Astrocyte (in vitro differentiated cells and primary cell): ENCODE measurements around the gene CLEC3B. TPM values are rescaled to one million over a fixed set of nuclear protein-coding genes. Genes with fewer than 3 reads are reported as not detected.

Experiments used
- DNase-seq: peaks from one replicate; pipeline ENCODE4 v3.0.0-alpha.2; 2010; ENCODE audit warnings: low read depth
- FAIRE-seq: peaks from 2 replicates; lab custom pipeline; 2011; peaks lifted over from hg19 to GRCh38; lab: Jason Lieb, UNC
- H2AFZ ChIP-seq: 2 replicates; pipeline ENCODE4 v1.6.0; 2012; ENCODE audit warnings: low read depth, low read length, inconsistent platforms
- H3K27ac ChIP-seq: 2 replicates; pipeline ENCODE4 v1.5.1; 2011; ENCODE audit warnings: low read depth, low read length, inconsistent platforms
- H3K27me3 ChIP-seq: 2 replicates; pipeline ENCODE4 v1.6.0; 2011; ENCODE audit warnings: low read length, inconsistent platforms; ENCODE audit not compliant: insufficient read depth
- H3K36me3 ChIP-seq: 2 replicates; pipeline ENCODE4 v1.5.1; 2011; ENCODE audit warnings: low read length, inconsistent platforms; ENCODE audit not compliant: insufficient read depth
- H3K4me1 ChIP-seq: 2 replicates; pipeline ENCODE4 v1.5.1; 2011; ENCODE audit warnings: low read length, inconsistent platforms; ENCODE audit not compliant: insufficient read depth
- H3K4me2 ChIP-seq: 2 replicates; pipeline ENCODE4 v1.6.0; 2012; ENCODE audit warnings: low read length, inconsistent platforms
- H3K4me3 ChIP-seq: 2 replicates; pipeline ENCODE4 v1.5.1; 2011; ENCODE audit warnings: low read depth, mild to moderate bottlenecking, low read length, inconsistent platforms; ENCODE audit not compliant: insufficient read depth
- H3K79me2 ChIP-seq: 2 replicates; pipeline ENCODE4 v1.6.0; 2012; ENCODE audit warnings: mild to moderate bottlenecking, low read length, inconsistent platforms; ENCODE audit not compliant: insufficient read depth
- H3K9ac ChIP-seq: 2 replicates; pipeline ENCODE4 v1.6.0; 2012; ENCODE audit warnings: mild to moderate bottlenecking, low read length, inconsistent platforms
- H3K9me3 ChIP-seq: 2 replicates; pipeline ENCODE4 v1.5.1; 2012; ENCODE audit warnings: low read depth, mild to moderate bottlenecking, low read length, inconsistent platforms; ENCODE audit not compliant: insufficient read depth
- H4K20me1 ChIP-seq: 2 replicates; pipeline ENCODE4 v1.6.0; 2012; ENCODE audit warnings: low read length, inconsistent platforms; ENCODE audit not compliant: insufficient read depth
- H3K27ac Mint-ChIP-seq: one replicate; pipeline ENCODE4 v1.8.0; 2021; ENCODE audit warnings: mild to moderate bottlenecking, mixed read lengths; ENCODE audit not compliant: unreplicated experiment
- H3K27me3 Mint-ChIP-seq: one replicate; pipeline ENCODE4 v1.8.0; 2021; ENCODE audit warnings: low read depth, mixed read lengths; ENCODE audit not compliant: unreplicated experiment
- H3K36me3 Mint-ChIP-seq: one replicate; pipeline ENCODE4 v1.8.0; 2021; ENCODE audit warnings: low read depth, mixed read lengths; ENCODE audit not compliant: unreplicated experiment
- H3K4me1 Mint-ChIP-seq: one replicate; pipeline ENCODE4 v1.8.0; 2021; ENCODE audit warnings: low read depth, mixed read lengths; ENCODE audit not compliant: unreplicated experiment
- H3K4me3 Mint-ChIP-seq: one replicate; pipeline ENCODE4 v1.8.0; 2021; ENCODE audit warnings: mild to moderate bottlenecking, moderate library complexity, mixed read lengths; ENCODE audit not compliant: unreplicated experiment
- H3K9me3 Mint-ChIP-seq: one replicate; pipeline ENCODE4 v1.8.0; 2021; ENCODE audit warnings: mild to moderate bottlenecking, mixed read lengths; ENCODE audit not compliant: unreplicated experiment
- CTCF ChIP-seq: IDR thresholded peaks from 2 replicates; pipeline ENCODE4 v1.5.1; 2011; ENCODE audit warnings: low read depth, mild to moderate bottlenecking, inconsistent platforms, low read length, moderate library complexity; ENCODE audit not compliant: insufficient read depth
- EZH2 ChIP-seq: IDR thresholded peaks from 2 replicates; pipeline ENCODE4 v1.6.1; 2012; ENCODE audit warnings: mild to moderate bottlenecking, low read length, inconsistent platforms; ENCODE audit not compliant: insufficient read depth
- total RNA-seq: library from RNA; stranded (reverse); gene quantifications from 2 replicates; pipeline ENCODE4 v1.2.1, GENCODE V29; 2021

The CLEC3B gene
- total RNA-seq, 1 donor from 2014 or later, result 0.32 TPM

- TF ChIP-seq CTCF, result no peak
- TF ChIP-seq EZH2, result no peak
- FAIRE-seq (no peak), DNase-seq (peak; percentile 33)
- Mint-ChIP-seq H3K27ac (no peak overlapping the region), H3K4me1 (peaks cover 32% of the 10 kb centered on the region), H3K27me3 (no peaks in the 10 kb centered on the region), H3K9me3 (no peaks in the 10 kb centered on the region), H3K36me3 (peaks cover 17% of the 10 kb centered on the region), H3K4me3 (peak overlapping the region; percentile 12)
- H3K4me2 ChIP-seq, result no peak overlapping the region
- no peak overlapping the region for H3K4me3 ChIP-seq
- no peak overlapping the region for H2AFZ ChIP-seq
- H3K36me3 ChIP-seq, result peaks cover 24% of the 10 kb centered on the region
- no peaks in the 10 kb centered on the region for H3K9me3 ChIP-seq
- no peak overlapping the region for H3K27ac ChIP-seq
- H3K27me3 ChIP-seq, result no peaks in the 10 kb centered on the region
- H3K4me1 ChIP-seq, result peaks cover 25% of the 10 kb centered on the region
- H3K79me2 ChIP-seq, result peaks cover 9% of the 10 kb centered on the region
- H4K20me1 ChIP-seq, result peaks cover 56% of the 10 kb centered on the region
- H3K9ac ChIP-seq, result no peak overlapping the region
These were observed 30.8 kb upstream of the CLEC3B start for GRCh38 chr3:44995142-44995770.

- Mint-ChIP-seq H3K27ac (no peak overlapping the region), H3K4me3 (no peak overlapping the region), H3K4me1 (peaks cover 32% of the 10 kb centered on the region), H3K36me3 (peaks cover 17% of the 10 kb centered on the region), H3K9me3 (no peaks in the 10 kb centered on the region), H3K27me3 (no peaks in the 10 kb centered on the region)
- Histone ChIP-seq H3K79me2 (peaks cover 5% of the 10 kb centered on the region), H4K20me1 (peaks cover 46% of the 10 kb centered on the region), H3K4me2 (no peak overlapping the region), H3K36me3 (peaks cover 17% of the 10 kb centered on the region), H3K27me3 (no peaks in the 10 kb centered on the region), H3K4me1 (peaks cover 25% of the 10 kb centered on the region), H3K9me3 (no peaks in the 10 kb centered on the region), H2AFZ (no peak overlapping the region), H3K4me3 (no peak overlapping the region), H3K9ac (no peak overlapping the region), H3K27ac (no peak overlapping the region)
- FAIRE-seq (no peak), DNase-seq (no peak)
- TF ChIP-seq EZH2 (no peak), CTCF (no peak)
These were observed 29.5 kb upstream of the CLEC3B start for GRCh38 chr3:44996556-44996969.

- no peak for FAIRE-seq
- Histone ChIP-seq H3K36me3 (peaks cover 27% of the 10 kb centered on the region), H3K4me1 (peaks cover 8% of the 10 kb centered on the region), H3K27ac (no peak overlapping the region), H3K4me2 (no peak overlapping the region), H4K20me1 (peaks cover 24% of the 10 kb centered on the region), H3K9me3 (no peaks in the 10 kb centered on the region), H3K79me2 (peaks cover 5% of the 10 kb centered on the region), H2AFZ (no peak overlapping the region), H3K9ac (no peak overlapping the region), H3K4me3 (no peak overlapping the region), H3K27me3 (no peaks in the 10 kb centered on the region)
- Mint-ChIP-seq H3K4me3 (no peak overlapping the region), H3K27ac (no peak overlapping the region), H3K36me3 (peaks cover 23% of the 10 kb centered on the region), H3K27me3 (no peaks in the 10 kb centered on the region), H3K9me3 (peaks cover 5% of the 10 kb centered on the region), H3K4me1 (peaks cover 9% of the 10 kb centered on the region)
- TF ChIP-seq CTCF, result no peak
- TF ChIP-seq EZH2, result no peak
- DNase-seq, result no peak
These were observed 26.3 kb upstream of the CLEC3B start for GRCh38 chr3:44999782-45000181.
